ENCODE measurements around the gene ANO3. TPM values are rescaled to one million over a fixed set of nuclear protein-coding genes. Genes with fewer than 3 reads are reported as not detected.

The ANO3 gene
- total RNA-seq, 1 donor from 2014 or later, result 0.29 TPM

GRCh38 chr11:26549176-26549575 lies 217.2 kb downstream of the ANO3 start:
- no peaks in the 10 kb centered on the region for H3K9me3 Mint-ChIP-seq
- H3K27me3 Mint-ChIP-seq, result no peaks in the 10 kb centered on the region

GRCh38 chr11:26550022-26550421 lies 218.1 kb downstream of the ANO3 start:
- H3K9me3 Mint-ChIP-seq, result no peaks in the 10 kb centered on the region
- no peak for TF ChIP-seq CTCF (conservative IDR thresholded peaks at IDR 0.05)
- DNase-seq (ENCODE audit: extremely low spot score, unreplicated experiment), result no peak
- H3K4me1 Mint-ChIP-seq (ENCODE audit: unreplicated experiment), result no peaks in the 10 kb centered on the region
- H3K27ac Mint-ChIP-seq, result no peak overlapping the region
- no peak overlapping the region for H3K4me3 Mint-ChIP-seq
- no peaks in the 10 kb centered on the region for H3K36me3 Mint-ChIP-seq
- H3K27me3 Mint-ChIP-seq, result no peaks in the 10 kb centered on the region

More at GRCh38 chr11:26549176-26549575, 217.2 kb downstream of the ANO3 start:
- DNase-seq (ENCODE audit: extremely low spot score, unreplicated experiment), result no peak
- Mint-ChIP-seq H3K27ac (no peak overlapping the region), H3K4me3 (no peak overlapping the region), H3K4me1 (ENCODE audit: unreplicated experiment) (no peaks in the 10 kb centered on the region), H3K36me3 (no peaks in the 10 kb centered on the region)
- no peak for TF ChIP-seq CTCF (conservative IDR thresholded peaks at IDR 0.05)

- no peak overlapping the region for H3K4me3 Mint-ChIP-seq
- H3K4me1 Mint-ChIP-seq (ENCODE audit: unreplicated experiment), result no peaks in the 10 kb centered on the region
- no peaks in the 10 kb centered on the region for H3K36me3 Mint-ChIP-seq
- H3K27me3 Mint-ChIP-seq, result no peaks in the 10 kb centered on the region
- H3K27ac Mint-ChIP-seq, result no peak overlapping the region
- peak; percentile 75 for TF ChIP-seq CTCF (conservative IDR thresholded peaks at IDR 0.05)
- DNase-seq (ENCODE audit: extremely low spot score, unreplicated experiment), result no peak
- no peaks in the 10 kb centered on the region for H3K9me3 Mint-ChIP-seq
Measured at GRCh38 chr11:26551186-26551801, 219.4 kb downstream of the ANO3 start.

- no peaks in the 10 kb centered on the region for H3K9me3 Mint-ChIP-seq
- no peak for TF ChIP-seq CTCF (conservative IDR thresholded peaks at IDR 0.05)
- no peak for DNase-seq (ENCODE audit: extremely low spot score, unreplicated experiment)
- no peak overlapping the region for H3K27ac Mint-ChIP-seq
- H3K27me3 Mint-ChIP-seq, result no peaks in the 10 kb centered on the region
- no peak overlapping the region for H3K4me3 Mint-ChIP-seq
- no peaks in the 10 kb centered on the region for H3K36me3 Mint-ChIP-seq
- H3K4me1 Mint-ChIP-seq (ENCODE audit: unreplicated experiment), result no peaks in the 10 kb centered on the region
Measured at GRCh38 chr11:26553182-26553581, 221.3 kb downstream of the ANO3 start.

GRCh38 chr11:26554455-26554854 lies 222.5 kb downstream of the ANO3 start:
- Mint-ChIP-seq H3K4me3 (no peak overlapping the region), H3K36me3 (no peaks in the 10 kb centered on the region), H3K27ac (no peak overlapping the region), H3K27me3 (no peaks in the 10 kb centered on the region), H3K4me1 (ENCODE audit: unreplicated experiment) (peaks cover 4% of the 10 kb centered on the region), H3K9me3 (no peaks in the 10 kb centered on the region)
- DNase-seq (ENCODE audit: extremely low spot score, unreplicated experiment), result no peak
- no peak for TF ChIP-seq CTCF (conservative IDR thresholded peaks at IDR 0.05)

GRCh38 chr11:26556582-26556981 lies 224.7 kb downstream of the ANO3 start:
- H3K9me3 Mint-ChIP-seq, result no peaks in the 10 kb centered on the region
- no peaks in the 10 kb centered on the region for H3K36me3 Mint-ChIP-seq
- no peak for DNase-seq (ENCODE audit: extremely low spot score, unreplicated experiment)
- no peaks in the 10 kb centered on the region for H3K27me3 Mint-ChIP-seq
- peaks cover 4% of the 10 kb centered on the region for H3K4me1 Mint-ChIP-seq (ENCODE audit: unreplicated experiment)
- H3K27ac Mint-ChIP-seq, result peak overlapping the region; percentile 95
- peak overlapping the region; percentile 59 for H3K4me3 Mint-ChIP-seq
- TF ChIP-seq CTCF (conservative IDR thresholded peaks at IDR 0.05), result no peak

Measured in type B pancreatic cell (in vitro differentiated cells).